ENCODE data around the gene LRRC7.

LRRC7 gene

GRCh38 chr1:70093250-70093975 is 525.7 kb downstream of the LRRC7 start:
- DNase-seq (ENCODE audit: low spot score): no peak

- no peak for DNase-seq (ENCODE audit: low spot score)
Observed at GRCh38 chr1:70101231-70101630, 533.5 kb downstream of the LRRC7 start.

DNA sequence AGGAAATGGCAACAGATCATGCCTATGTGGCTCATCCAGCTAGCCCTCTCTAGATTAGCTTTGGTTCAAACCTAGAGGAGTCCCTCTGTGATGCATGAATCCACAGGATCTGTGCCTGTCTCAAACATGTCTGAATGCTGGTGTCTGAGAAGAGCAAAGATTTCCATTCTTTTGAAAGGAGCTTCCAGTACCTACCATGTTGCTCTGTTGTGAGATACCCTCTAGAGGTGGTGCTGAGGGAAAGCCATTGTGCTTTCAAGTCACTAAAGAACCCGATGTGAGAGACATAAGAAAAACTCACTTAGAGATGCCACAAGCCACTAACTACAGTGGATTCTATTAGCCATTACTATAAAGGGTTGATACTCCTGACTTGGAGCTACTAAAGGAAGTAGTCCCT is 534.1 kb downstream of the LRRC7 start:
- no peak for DNase-seq (ENCODE audit: low spot score)

DNA sequence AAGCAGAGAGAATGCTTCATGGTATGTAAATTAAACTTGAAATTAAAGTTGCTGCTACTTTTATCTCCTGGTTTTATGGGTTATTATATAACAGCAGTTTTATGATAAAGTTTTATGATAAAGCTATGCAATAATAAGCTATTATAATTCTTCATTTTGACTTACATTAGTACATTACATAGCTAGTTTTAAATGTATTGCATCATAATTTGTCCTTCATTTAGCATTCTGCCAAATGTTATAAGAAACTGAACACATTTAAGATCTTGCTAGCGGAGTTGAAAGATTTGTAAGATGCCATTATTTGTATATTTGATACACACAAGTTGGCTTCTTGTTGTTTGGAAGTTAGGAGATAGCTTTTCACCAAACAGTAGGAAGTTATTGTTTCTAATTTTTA is 536.0 kb downstream of the LRRC7 start:
- DNase-seq (ENCODE audit: low spot score): no peak

- no peak for DNase-seq (ENCODE audit: low spot score)
Observed at GRCh38 chr1:70109241-70109640, 541.5 kb downstream of the LRRC7 start.

GRCh38 chr1:70112838-70113237 is 545.1 kb downstream of the LRRC7 start:
- DNase-seq (ENCODE audit: low spot score): no peak

DNA sequence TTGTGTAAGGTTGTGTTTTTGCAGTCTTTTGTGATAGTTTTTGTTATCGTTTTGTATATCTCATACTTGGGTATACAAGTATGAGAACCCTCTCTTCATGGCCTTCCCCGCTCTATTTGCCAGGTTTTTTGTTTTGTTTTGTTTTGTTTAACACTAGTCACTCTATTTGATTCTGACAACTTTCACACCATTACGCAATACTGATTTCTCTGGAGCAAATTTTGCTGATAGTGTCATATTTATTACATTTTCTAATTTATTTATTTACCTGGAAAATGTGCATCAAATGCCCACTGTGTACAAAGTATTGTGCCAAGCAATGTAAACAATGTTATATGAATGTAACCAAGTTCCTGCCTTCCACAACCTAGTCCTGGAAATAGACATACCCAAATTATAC is 547.6 kb downstream of the LRRC7 start:
- DNase-seq (ENCODE audit: low spot score): no peak

- DNase-seq (ENCODE audit: low spot score): no peak
Observed at GRCh38 chr1:70117046-70117445, 549.3 kb downstream of the LRRC7 start.

- DNase-seq (ENCODE audit: low spot score): peak; percentile 28
Observed at GRCh38 chr1:70134148-70134547, 566.4 kb downstream of the LRRC7 start.

DNA sequence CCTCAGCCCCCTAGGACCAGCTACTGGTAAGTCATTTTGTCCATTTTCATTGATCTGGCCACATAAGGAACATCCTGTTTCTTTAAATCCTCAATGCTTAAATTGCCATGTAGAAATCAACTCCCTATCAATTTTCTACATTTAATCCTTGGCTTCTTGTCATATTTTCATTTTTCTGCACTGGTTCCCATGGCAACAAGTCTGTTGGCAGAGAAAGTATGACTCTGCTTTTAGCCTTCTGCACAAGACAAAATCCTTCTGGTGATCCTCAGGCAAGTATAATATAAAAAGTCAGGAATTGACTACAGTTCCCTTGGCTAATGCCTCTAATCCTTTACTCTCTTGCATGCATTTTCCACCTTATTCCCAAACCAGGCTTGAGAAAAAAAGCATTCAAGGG is 572.6 kb downstream of the LRRC7 start:
- DNase-seq (ENCODE audit: low spot score): peak; percentile 53

DNA sequence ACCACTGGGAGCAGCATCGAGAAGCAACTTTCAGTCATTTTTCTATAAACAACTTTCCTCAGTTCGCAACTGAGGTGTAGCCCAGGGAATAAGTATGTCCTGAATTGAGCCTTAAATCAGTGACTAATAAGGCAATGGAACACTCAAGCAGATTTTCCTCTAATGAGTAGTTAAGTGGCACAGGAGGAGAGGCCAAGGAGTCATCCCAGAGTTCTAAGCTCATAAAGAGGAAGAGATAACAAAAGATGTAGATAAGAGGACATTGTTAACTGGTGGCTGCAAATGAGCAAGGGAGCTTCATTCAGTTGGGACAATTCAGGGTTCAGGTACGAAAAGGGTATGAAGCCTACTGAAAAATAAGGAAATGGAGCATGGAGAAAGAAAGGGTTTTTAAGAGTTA is 573.2 kb downstream of the LRRC7 start:
- no peak for DNase-seq (ENCODE audit: low spot score)

- DNase-seq (ENCODE audit: low spot score): peak; percentile 27
Observed at GRCh38 chr1:70142075-70142474, 574.4 kb downstream of the LRRC7 start.

DNA sequence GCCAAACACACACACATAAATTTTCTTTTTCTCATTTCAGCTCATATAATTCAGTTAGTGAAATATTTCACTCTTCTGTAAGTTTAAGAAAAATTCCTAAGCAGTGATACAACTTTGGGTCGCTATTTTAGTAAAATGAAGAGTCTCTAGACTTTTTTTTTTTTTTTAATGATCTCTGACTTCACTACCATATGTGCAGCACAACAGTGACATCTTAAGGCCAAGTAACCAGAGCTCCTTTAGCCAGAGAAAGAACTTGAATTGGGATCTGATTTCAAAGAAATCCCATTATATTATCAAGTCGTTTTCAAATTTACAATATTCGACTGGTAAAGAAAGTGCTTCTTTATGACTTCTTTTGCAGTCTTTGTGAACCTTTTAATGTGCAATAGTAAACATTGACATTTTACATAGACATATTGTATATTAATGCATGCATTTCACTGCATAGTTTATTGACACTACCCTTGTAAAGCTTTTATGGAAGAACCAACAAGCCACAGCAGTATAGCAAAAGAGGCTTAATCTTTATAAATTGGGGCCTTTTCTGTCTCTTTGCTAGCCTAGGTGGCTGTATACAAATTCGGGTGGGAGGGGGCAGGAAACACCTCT is 575.4 kb downstream of the LRRC7 start:
- DNase-seq (ENCODE audit: low spot score): peak; percentile 43

- DNase-seq (ENCODE audit: low spot score): no peak
Observed at GRCh38 chr1:70146488-70146887, 578.8 kb downstream of the LRRC7 start.

- no peak for DNase-seq (ENCODE audit: low spot score)
Observed at GRCh38 chr1:70150444-70150843, 582.7 kb downstream of the LRRC7 start.

DNA sequence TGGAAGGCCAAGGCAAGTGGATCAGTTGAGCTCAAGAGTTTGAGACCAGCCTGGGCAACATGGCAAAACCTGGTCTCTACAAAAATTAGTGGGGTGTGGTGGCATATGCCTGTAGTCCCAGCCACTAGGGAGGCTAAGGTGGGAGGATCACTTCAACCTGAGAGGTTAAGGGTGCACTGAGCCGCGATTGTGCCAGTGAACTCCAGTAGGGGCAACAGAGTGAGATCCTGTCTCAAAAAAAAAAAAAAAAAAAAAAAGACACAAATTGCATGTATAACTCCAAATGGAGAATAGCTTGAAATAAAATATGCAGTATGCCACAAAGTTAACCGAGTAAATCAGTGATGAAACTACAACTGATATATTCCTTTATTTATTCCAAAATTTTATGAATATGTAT is 586.0 kb downstream of the LRRC7 start:
- DNase-seq (ENCODE audit: low spot score): no peak

DNA sequence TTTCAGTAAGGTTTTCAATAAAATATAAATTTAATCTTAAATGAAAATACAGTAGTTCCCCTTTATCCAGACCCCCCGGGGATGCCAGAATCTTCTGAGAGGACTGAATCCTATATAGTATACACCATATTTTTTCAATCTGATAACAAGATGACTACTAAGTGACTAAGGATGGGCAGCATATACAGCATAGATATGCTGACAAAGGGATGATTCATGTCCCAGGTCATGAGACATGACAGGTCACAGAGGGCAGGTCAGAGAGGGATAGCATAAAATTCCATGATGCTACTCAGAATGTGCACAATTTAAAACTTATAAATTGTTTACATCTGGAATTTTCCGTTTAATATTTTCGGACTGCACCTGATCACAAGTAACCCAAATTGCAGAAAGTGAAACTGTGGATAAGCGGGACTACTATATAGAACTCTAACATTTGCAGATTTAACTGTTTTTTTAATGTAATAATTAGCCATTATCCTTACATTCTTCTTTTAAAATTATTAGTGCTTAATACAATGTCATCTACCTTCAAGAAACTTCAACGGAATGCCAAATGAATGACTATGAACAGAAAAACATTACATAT is 588.9 kb downstream of the LRRC7 start:
- DNase-seq (ENCODE audit: low spot score): no peak

GRCh38 chr1:70164350-70164749 is 596.6 kb downstream of the LRRC7 start:
- no peak for DNase-seq (ENCODE audit: low spot score)

DNA sequence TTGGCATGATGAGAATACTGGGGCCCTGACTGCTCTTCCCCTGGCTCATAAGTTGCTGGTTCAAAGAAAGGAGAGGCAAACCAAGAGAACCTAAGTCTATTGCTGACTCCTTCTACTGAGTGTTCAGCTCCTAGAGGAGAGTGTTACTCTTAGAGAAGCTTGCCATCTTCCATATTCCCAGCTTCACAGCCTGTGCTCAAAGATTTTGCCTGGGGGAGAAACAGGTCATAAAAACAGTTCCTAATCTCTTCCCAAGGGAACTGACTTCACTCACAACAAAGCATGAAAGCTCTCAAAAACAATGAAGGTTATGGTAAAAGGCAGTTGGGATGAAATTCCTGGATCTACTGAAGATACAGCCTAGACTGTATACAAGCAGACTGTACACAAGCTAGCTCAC is 600.6 kb downstream of the LRRC7 start:
- DNase-seq (ENCODE audit: low spot score): no peak

GRCh38 chr1:70169018-70169839 is 601.5 kb downstream of the LRRC7 start:
- no peak for DNase-seq (ENCODE audit: low spot score)

DNA sequence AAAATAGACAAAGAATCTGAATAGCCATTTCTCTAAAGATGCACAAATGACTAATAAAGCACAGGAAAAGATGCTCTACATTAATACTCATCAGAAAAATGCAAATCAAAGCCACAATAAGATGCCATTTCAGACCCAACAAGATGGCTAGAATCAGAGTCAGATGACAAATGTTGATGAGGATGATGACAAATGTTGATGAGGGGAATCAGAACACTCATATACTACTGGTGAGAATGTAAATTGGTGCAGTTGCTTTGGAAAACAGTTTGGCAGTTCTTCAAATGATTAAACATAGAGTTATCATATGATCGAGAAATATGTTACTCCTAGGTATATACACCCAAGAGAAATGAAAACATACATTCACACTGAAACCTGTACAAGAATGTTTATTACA is 603.8 kb downstream of the LRRC7 start:
- no peak for DNase-seq (ENCODE audit: low spot score)
